ENCODE results near the gene CDH23.

CDH23 gene

DNA sequence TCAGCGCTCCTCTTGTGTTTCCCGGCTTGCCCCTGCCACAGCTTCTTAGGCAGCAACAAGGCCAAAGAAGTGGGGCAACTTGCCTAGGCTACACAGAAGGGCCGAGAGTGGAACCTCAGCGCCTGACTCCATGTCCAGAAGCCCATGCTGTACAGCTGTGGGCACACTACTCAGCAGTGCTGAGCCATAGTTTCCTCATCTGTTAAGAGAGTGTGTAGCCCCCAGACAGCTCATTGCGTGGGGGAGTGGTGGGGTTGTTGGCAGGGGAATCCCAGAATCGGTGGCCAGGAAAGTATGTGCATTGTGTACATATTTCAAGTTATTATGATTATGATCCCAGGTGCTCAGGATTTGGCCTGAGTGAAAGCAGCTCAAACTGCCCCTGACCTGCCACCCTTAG, 96.2 kb downstream of the CDH23 start:
- H3K9ac ChIP-seq (ENCODE audit: low read depth, low read length), result no peak overlapping the region
- no peak overlapping the region for H3K27ac ChIP-seq (ENCODE audit: low read depth, low read length)
- H3K9me3 ChIP-seq (ENCODE audit: control insufficient read depth, insufficient read depth, low read length), result no peaks in the 10 kb centered on the region
- H3K4me1 ChIP-seq (ENCODE audit: control insufficient read depth, insufficient read depth, low read length), result peaks cover 11% of the 10 kb centered on the region
- no peak overlapping the region for H3K4me3 ChIP-seq (ENCODE audit: low read depth, low read length)
- H3K36me3 ChIP-seq (ENCODE audit: control insufficient read depth, insufficient read depth, low read length), result no peaks in the 10 kb centered on the region
- peaks cover 36% of the 10 kb centered on the region for H3K27me3 ChIP-seq (ENCODE audit: control insufficient read depth, insufficient read depth, low read length)

DNA sequence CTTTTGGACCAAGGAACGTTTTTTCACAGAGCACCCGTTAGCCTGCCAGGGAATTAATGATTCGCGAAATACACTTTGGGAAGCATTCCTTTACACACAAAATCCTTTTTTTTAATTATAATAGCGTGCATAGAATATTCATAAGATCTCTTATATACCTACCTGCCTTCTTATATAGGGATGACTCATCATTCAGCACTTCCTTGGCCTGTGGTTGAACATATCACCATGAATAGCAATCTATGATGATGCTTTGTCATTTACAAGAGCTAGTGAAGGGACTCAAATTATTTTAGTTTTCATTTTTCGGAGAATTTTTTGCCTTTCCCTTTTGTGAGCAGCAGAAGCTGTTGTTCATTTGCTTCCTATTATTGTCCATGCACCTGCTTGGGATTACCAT, 97.0 kb downstream of the CDH23 start:
- H3K4me1 ChIP-seq (ENCODE audit: control insufficient read depth, insufficient read depth, low read length), result peaks cover 11% of the 10 kb centered on the region
- no peaks in the 10 kb centered on the region for H3K9me3 ChIP-seq (ENCODE audit: control insufficient read depth, insufficient read depth, low read length)
- no peaks in the 10 kb centered on the region for H3K36me3 ChIP-seq (ENCODE audit: control insufficient read depth, insufficient read depth, low read length)
- H3K27me3 ChIP-seq (ENCODE audit: control insufficient read depth, insufficient read depth, low read length), result peaks cover 45% of the 10 kb centered on the region
- no peak overlapping the region for H3K27ac ChIP-seq (ENCODE audit: low read depth, low read length)
- H3K4me3 ChIP-seq (ENCODE audit: low read depth, low read length), result no peak overlapping the region
- H3K9ac ChIP-seq (ENCODE audit: low read depth, low read length), result no peak overlapping the region

DNA sequence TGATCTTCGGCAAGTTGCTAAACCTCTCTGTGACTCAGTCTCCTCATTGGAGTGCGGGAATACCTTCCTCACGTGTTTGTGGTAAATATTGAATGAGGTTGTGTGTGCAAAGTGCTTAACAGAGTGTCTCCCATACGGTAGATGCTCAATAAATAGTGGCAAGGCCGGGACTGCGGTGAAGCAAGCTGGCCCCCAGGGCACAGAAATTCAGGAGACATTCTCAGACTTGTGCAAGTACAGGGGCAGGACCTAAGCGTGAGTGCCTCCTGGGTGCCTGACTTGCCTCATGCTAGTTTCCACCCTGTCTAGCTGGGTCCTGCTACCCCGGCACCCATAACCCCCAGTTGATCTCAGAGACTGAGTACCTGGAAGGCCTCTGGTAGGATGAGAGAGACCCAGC, 97.8 kb downstream of the CDH23 start:
- Histone ChIP-seq H3K9me3 (ENCODE audit: control insufficient read depth, insufficient read depth, low read length) (no peaks in the 10 kb centered on the region), H3K9ac (ENCODE audit: low read depth, low read length) (no peak overlapping the region), H3K4me3 (ENCODE audit: low read depth, low read length) (no peak overlapping the region), H3K27me3 (ENCODE audit: control insufficient read depth, insufficient read depth, low read length) (peaks cover 50% of the 10 kb centered on the region), H3K27ac (ENCODE audit: low read depth, low read length) (no peak overlapping the region), H3K4me1 (ENCODE audit: control insufficient read depth, insufficient read depth, low read length) (peaks cover 11% of the 10 kb centered on the region), H3K36me3 (ENCODE audit: control insufficient read depth, insufficient read depth, low read length) (no peaks in the 10 kb centered on the region)

- no peak overlapping the region for H3K4me3 ChIP-seq (ENCODE audit: low read depth, low read length)
- H3K36me3 ChIP-seq (ENCODE audit: control insufficient read depth, insufficient read depth, low read length), result no peaks in the 10 kb centered on the region
- no peaks in the 10 kb centered on the region for H3K9me3 ChIP-seq (ENCODE audit: control insufficient read depth, insufficient read depth, low read length)
- no peak overlapping the region for H3K27ac ChIP-seq (ENCODE audit: low read depth, low read length)
- H3K9ac ChIP-seq (ENCODE audit: low read depth, low read length), result no peak overlapping the region
- peaks cover 50% of the 10 kb centered on the region for H3K27me3 ChIP-seq (ENCODE audit: control insufficient read depth, insufficient read depth, low read length)
- peaks cover 11% of the 10 kb centered on the region for H3K4me1 ChIP-seq (ENCODE audit: control insufficient read depth, insufficient read depth, low read length)
Observed at GRCh38 chr10:71494980-71495381, 98.3 kb downstream of the CDH23 start.

DNA sequence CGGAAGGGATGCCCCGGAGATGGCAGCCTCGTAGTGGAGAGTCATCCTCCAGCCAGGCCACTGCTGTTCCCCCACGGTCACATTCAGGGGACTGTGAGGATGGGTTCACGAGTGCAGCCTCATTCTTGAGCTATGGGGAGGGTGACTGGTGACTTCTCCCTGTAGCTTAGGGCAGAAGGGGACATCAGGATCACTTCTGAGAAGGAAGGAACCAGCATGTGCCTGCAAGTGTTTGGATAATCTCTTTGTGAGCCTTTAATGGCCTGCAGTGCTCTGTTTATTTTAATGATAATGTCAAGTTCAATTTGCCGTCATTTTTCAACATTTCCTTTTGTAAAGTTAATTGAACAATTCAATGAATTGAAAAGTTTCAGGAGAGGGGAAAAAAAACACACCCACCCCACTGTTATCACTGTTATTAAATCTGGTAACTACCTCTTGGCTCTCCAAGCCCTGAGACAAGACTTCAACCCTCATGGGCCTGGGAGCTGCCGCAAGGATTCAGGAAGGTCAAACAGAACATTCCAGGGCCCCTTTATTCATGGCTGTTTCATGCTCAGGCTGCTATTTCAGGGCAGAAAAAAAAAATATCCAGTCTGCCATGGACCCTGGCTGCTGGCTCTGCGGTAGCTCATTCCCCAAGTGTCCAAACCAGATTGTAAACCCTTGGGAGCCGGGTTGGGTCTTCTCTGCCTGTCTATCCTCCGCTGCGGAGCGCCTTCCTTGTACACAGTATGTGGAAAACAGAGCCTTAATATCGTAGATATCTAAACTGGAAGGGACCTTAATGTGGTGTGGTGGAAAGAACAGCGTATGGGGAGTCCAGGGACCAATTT, 100.4 kb downstream of the CDH23 start:
- Histone ChIP-seq H3K9ac (ENCODE audit: low read depth, low read length) (no peak overlapping the region), H3K4me1 (ENCODE audit: control insufficient read depth, insufficient read depth, low read length) (peaks cover 11% of the 10 kb centered on the region), H3K4me3 (ENCODE audit: low read depth, low read length) (no peak overlapping the region), H3K9me3 (ENCODE audit: control insufficient read depth, insufficient read depth, low read length) (no peaks in the 10 kb centered on the region), H3K36me3 (ENCODE audit: control insufficient read depth, insufficient read depth, low read length) (no peaks in the 10 kb centered on the region), H3K27me3 (ENCODE audit: control insufficient read depth, insufficient read depth, low read length) (peaks cover 50% of the 10 kb centered on the region), H3K27ac (ENCODE audit: low read depth, low read length) (no peak overlapping the region)

DNA sequence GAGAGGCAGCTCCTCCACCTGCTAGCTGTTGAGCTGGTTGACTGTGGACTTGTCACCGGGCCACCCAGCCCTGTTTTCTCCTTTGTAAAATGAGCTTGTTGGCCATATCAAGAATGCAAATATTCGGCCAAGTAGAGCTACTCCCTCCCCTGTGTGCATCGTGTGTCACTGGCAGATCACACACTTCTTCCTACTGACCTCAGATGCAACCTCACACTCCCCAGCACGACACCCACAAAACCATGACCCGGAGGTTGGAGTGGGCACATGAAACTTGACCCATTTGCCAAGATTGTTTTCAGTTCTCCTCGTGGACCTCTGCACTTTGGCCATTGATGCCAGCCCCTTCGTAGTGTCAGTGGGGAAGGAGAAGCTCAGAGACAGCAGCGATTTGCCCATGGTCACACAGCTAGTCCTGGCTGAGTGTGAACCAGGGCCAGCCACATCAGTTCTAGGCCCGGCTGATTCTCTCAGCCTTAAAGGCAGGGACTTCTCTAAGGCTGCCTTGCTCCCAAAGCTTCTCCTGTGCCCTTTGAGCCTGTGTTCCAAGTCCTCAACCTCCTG, 101.1 kb downstream of the CDH23 start:
- peaks cover 50% of the 10 kb centered on the region for H3K27me3 ChIP-seq (ENCODE audit: control insufficient read depth, insufficient read depth, low read length)
- no peak overlapping the region for H3K4me3 ChIP-seq (ENCODE audit: low read depth, low read length)
- no peak overlapping the region for H3K9ac ChIP-seq (ENCODE audit: low read depth, low read length)
- H3K36me3 ChIP-seq (ENCODE audit: control insufficient read depth, insufficient read depth, low read length), result no peaks in the 10 kb centered on the region
- no peaks in the 10 kb centered on the region for H3K9me3 ChIP-seq (ENCODE audit: control insufficient read depth, insufficient read depth, low read length)
- peaks cover 11% of the 10 kb centered on the region for H3K4me1 ChIP-seq (ENCODE audit: control insufficient read depth, insufficient read depth, low read length)
- no peak overlapping the region for H3K27ac ChIP-seq (ENCODE audit: low read depth, low read length)

- Histone ChIP-seq H3K9me3 (ENCODE audit: control insufficient read depth, insufficient read depth, low read length) (no peaks in the 10 kb centered on the region), H3K9ac (ENCODE audit: low read depth, low read length) (no peak overlapping the region), H3K27me3 (ENCODE audit: control insufficient read depth, insufficient read depth, low read length) (peaks cover 28% of the 10 kb centered on the region), H3K4me3 (ENCODE audit: low read depth, low read length) (no peak overlapping the region), H3K4me1 (ENCODE audit: control insufficient read depth, insufficient read depth, low read length) (peaks cover 11% of the 10 kb centered on the region), H3K27ac (ENCODE audit: low read depth, low read length) (no peak overlapping the region), H3K36me3 (ENCODE audit: control insufficient read depth, insufficient read depth, low read length) (no peaks in the 10 kb centered on the region)
Observed at GRCh38 chr10:71501402-71501801, 104.7 kb downstream of the CDH23 start.

DNA sequence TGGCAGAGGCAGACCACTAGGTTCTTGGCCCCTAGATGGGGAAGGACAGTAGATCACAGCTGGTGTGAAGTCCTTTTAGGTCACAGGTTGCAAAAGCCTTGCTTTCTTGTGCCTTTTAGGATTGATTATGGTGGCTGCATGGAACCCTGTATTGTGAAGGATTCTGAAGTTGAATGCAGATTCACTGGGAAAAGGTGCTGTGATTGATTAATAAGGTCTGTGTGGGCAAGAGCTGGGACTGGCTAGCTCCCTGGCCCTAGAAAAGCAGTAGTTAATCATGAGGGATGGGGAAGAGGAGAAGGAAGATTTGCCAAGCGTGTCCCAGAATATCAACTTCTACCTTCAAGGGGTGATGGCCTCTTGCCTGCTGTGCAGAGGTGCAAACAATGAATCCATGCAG, 105.5 kb downstream of the CDH23 start:
- Histone ChIP-seq H3K4me3 (ENCODE audit: low read depth, low read length) (no peak overlapping the region), H3K9me3 (ENCODE audit: control insufficient read depth, insufficient read depth, low read length) (no peaks in the 10 kb centered on the region), H3K27ac (ENCODE audit: low read depth, low read length) (no peak overlapping the region), H3K4me1 (ENCODE audit: control insufficient read depth, insufficient read depth, low read length) (peaks cover 5% of the 10 kb centered on the region), H3K27me3 (ENCODE audit: control insufficient read depth, insufficient read depth, low read length) (peaks cover 21% of the 10 kb centered on the region), H3K36me3 (ENCODE audit: control insufficient read depth, insufficient read depth, low read length) (no peaks in the 10 kb centered on the region), H3K9ac (ENCODE audit: low read depth, low read length) (no peak overlapping the region)

- Histone ChIP-seq H3K9ac (ENCODE audit: low read depth, low read length) (no peak overlapping the region), H3K27ac (ENCODE audit: low read depth, low read length) (no peak overlapping the region), H3K27me3 (ENCODE audit: control insufficient read depth, insufficient read depth, low read length) (peaks cover 14% of the 10 kb centered on the region), H3K36me3 (ENCODE audit: control insufficient read depth, insufficient read depth, low read length) (no peaks in the 10 kb centered on the region), H3K9me3 (ENCODE audit: control insufficient read depth, insufficient read depth, low read length) (no peaks in the 10 kb centered on the region), H3K4me3 (ENCODE audit: low read depth, low read length) (no peak overlapping the region), H3K4me1 (ENCODE audit: control insufficient read depth, insufficient read depth, low read length) (no peaks in the 10 kb centered on the region; the same call in 1 of the 2 replicates)
Observed at GRCh38 chr10:71502851-71503250, 106.1 kb downstream of the CDH23 start.

DNA sequence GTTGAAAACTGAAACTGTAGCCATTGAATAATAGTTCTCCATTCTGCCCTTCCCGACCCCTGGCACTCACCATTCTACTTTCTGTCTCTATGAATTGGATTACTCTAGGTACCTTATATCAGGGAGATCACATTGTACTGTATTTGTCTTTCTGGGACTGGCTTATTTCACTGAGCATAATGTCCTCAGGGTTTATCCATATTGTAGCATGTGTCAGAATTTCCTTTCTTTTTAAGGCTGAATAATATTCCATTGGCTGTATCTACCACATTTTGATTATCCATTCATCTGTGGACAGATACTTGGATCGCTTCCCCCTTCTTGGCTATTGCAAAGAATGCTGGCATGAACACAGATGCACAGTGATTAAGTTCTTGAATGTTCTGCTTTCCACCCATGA, 107.4 kb downstream of the CDH23 start:
- Histone ChIP-seq H3K4me1 (ENCODE audit: control insufficient read depth, insufficient read depth, low read length) (no peaks in the 10 kb centered on the region; the same call in 1 of the 2 replicates), H3K36me3 (ENCODE audit: control insufficient read depth, insufficient read depth, low read length) (no peaks in the 10 kb centered on the region), H3K27me3 (ENCODE audit: control insufficient read depth, insufficient read depth, low read length) (peaks cover under 1% of the 10 kb centered on the region; the same call in 1 of the 2 replicates), H3K9ac (ENCODE audit: low read depth, low read length) (no peak overlapping the region), H3K27ac (ENCODE audit: low read depth, low read length) (no peak overlapping the region), H3K9me3 (ENCODE audit: control insufficient read depth, insufficient read depth, low read length) (no peaks in the 10 kb centered on the region; the same call in 1 of the 2 replicates), H3K4me3 (ENCODE audit: low read depth, low read length) (no peak overlapping the region)

DNA sequence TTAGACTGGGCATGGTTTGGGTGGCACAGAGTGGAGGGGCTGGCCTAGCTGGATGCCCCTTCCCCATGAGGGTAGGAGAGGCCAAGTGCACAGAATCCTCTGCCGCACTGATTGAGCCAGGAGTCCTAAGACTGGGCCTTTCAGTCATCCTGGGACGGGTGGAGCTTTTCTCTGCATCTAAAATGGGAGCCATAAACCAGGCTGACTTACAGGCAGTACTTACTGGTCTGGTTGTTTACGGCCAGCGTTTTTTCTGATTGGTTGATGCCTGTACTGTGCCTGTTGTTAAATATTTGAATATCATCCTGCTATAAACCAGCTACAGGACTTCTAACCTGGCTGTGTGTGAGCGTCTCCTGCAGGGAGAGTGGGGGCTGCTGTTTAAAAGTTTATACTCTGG, 107.8 kb downstream of the CDH23 start:
- no peaks in the 10 kb centered on the region; the same call in 1 of the 2 replicates for H3K27me3 ChIP-seq (ENCODE audit: control insufficient read depth, insufficient read depth, low read length)
- no peak overlapping the region for H3K27ac ChIP-seq (ENCODE audit: low read depth, low read length)
- no peaks in the 10 kb centered on the region; the same call in 1 of the 2 replicates for H3K9me3 ChIP-seq (ENCODE audit: control insufficient read depth, insufficient read depth, low read length)
- no peaks in the 10 kb centered on the region; the same call in 1 of the 2 replicates for H3K4me1 ChIP-seq (ENCODE audit: control insufficient read depth, insufficient read depth, low read length)
- no peak overlapping the region for H3K9ac ChIP-seq (ENCODE audit: low read depth, low read length)
- no peaks in the 10 kb centered on the region for H3K36me3 ChIP-seq (ENCODE audit: control insufficient read depth, insufficient read depth, low read length)
- no peak overlapping the region for H3K4me3 ChIP-seq (ENCODE audit: low read depth, low read length)
